Measurements from ENCODE around the gene TM9SF4. TPM values are rescaled to one million over a fixed set of nuclear protein-coding genes. Genes with fewer than 3 reads are reported as not detected.

Gene TM9SF4
- total RNA-seq, 4 donors from 2014 or later = 19.9 to 34.4 (median 25.2) TPM

DNA sequence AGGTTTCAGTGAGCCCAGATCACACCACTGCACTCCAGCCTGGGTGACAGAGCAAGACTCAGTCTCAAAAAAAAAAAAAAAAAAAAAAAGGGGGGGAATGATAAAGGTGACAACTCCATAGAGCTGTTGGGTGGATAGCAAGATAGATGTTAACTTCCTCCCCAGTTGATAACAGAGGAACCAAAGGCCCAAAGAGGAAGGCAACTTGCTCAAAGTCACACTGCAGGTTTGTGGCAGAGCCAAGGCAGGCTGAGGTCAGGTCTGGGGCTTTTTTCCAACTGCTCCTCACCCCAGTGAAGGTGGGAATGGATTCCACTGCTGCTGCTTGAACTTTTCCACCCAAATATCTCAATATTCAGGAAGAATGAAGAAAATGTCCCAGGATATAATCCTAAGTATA lies 30.7 kb upstream of the TM9SF4 start:
- Histone ChIP-seq H3K36me3 (no peaks in the 10 kb centered on the region), H3K27me3 (peaks cover 0 to 65% (median 1%) of the 10 kb centered on the region in 4 donors), H3K27ac (replicated peaks in 1 of 4) (no peak overlapping the region), H3K4me1 (no peaks in the 10 kb centered on the region), H3K9me3 (no peaks in the 10 kb centered on the region), H3K4me3 (no peak overlapping the region)
- no peak for DNase-seq (ENCODE audit: extremely low spot score)
- intact Hi-C loops (cut with DNase I) = no loop called here
- TF ChIP-seq, protein P1, sequence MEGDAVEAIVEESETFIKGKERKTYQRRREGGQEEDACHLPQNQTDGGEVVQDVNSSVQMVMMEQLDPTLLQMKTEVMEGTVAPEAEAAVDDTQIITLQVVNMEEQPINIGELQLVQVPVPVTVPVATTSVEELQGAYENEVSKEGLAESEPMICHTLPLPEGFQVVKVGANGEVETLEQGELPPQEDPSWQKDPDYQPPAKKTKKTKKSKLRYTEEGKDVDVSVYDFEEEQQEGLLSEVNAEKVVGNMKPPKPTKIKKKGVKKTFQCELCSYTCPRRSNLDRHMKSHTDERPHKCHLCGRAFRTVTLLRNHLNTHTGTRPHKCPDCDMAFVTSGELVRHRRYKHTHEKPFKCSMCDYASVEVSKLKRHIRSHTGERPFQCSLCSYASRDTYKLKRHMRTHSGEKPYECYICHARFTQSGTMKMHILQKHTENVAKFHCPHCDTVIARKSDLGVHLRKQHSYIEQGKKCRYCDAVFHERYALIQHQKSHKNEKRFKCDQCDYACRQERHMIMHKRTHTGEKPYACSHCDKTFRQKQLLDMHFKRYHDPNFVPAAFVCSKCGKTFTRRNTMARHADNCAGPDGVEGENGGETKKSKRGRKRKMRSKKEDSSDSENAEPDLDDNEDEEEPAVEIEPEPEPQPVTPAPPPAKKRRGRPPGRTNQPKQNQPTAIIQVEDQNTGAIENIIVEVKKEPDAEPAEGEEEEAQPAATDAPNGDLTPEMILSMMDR (IDR thresholded peaks at IDR 0.05) = no peak
- TF ChIP-seq POLR2A (IDR thresholded peaks at IDR 0.05; ENCODE audit: low read depth) = no peak
- no peak for TF ChIP-seq POLR2AphosphoS5 (IDR thresholded peaks at IDR 0.05)
- no peak for TF ChIP-seq EP300 (IDR thresholded peaks at IDR 0.05)

DNA sequence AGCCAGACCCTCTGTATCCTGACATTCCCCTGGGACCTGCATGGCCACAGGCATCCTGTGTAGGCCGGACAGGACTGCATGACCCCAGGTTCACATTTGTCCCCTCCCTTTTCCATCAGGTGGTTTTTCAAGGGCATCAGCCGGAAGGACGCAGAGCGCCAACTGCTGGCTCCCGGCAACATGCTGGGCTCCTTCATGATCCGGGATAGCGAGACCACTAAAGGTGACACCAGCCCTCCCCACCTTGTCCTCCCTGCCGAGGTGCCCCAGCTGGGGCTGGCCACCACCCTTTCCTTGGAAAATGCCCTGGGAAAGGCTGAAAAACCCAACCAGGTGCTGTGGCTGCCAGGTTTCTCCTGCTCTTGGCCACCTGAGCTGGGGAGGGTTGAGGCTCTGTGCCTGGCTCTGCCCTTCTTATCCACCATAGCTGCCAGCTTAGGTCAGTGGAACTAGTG lies 29.8 kb upstream of the TM9SF4 start:
- H3K4me1 ChIP-seq = no peaks in the 10 kb centered on the region
- no peaks in the 10 kb centered on the region for H3K36me3 ChIP-seq
- TF ChIP-seq POLR2AphosphoS5 (IDR thresholded peaks at IDR 0.05) = no peak
- TF ChIP-seq EP300 (IDR thresholded peaks at IDR 0.05) = no peak
- TF ChIP-seq, protein P1 (IDR thresholded peaks at IDR 0.05) = no peak
- TF ChIP-seq POLR2A (IDR thresholded peaks at IDR 0.05; ENCODE audit: low read depth) = no peak
- intact Hi-C loops (cut with DNase I) = no loop called here
- 77% methylated on average over 8 of the region's 8 CpGs for WGBS
- peaks cover 0 to 63% (median 1%) of the 10 kb centered on the region in 4 donors for H3K27me3 ChIP-seq
- H3K4me3 ChIP-seq = no peak overlapping the region
- DNase-seq (ENCODE audit: extremely low spot score) = no peak
- no peaks in the 10 kb centered on the region for H3K9me3 ChIP-seq
- no peak overlapping the region for H3K27ac ChIP-seq (replicated peaks in 1 of 4)

DNA sequence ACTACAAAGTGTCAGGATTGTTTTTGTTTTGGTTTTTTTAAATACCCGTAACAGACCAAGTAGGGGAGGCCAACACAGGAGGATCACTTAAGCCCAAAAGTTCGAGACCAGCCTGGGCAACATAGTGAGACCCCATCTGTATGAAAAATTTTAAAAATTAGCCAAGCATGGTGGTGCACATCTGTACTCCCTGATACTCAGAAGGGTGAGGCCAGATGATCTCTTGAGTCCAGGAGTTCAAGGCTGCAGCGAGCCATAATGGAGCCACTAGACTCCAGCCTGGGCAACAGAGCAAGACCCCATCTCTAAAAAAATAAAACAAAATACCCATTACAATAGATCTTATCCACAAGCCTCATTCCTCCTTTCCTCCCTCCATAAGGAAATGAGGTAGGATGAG lies 28.7 kb upstream of the TM9SF4 start:
- 61% methylated on average over 3 of the region's 3 CpGs for WGBS
- H3K9me3 ChIP-seq = no peaks in the 10 kb centered on the region
- H3K27me3 ChIP-seq = peaks cover 0 to 54% (median 1%) of the 10 kb centered on the region in 4 donors
- no peak for TF ChIP-seq EP300 (IDR thresholded peaks at IDR 0.05)
- TF ChIP-seq POLR2A (IDR thresholded peaks at IDR 0.05; ENCODE audit: low read depth) = no peak
- TF ChIP-seq, protein P1 (IDR thresholded peaks at IDR 0.05) = no peak
- no peak for TF ChIP-seq POLR2AphosphoS5 (IDR thresholded peaks at IDR 0.05)
- H3K27ac ChIP-seq (replicated peaks in 1 of 4) = no peak overlapping the region
- H3K36me3 ChIP-seq = no peaks in the 10 kb centered on the region
- intact Hi-C loops (cut with DNase I) = no loop called here
- H3K4me1 ChIP-seq = no peaks in the 10 kb centered on the region
- no peak overlapping the region for H3K4me3 ChIP-seq
- DNase-seq (ENCODE audit: extremely low spot score) = no peak

DNA sequence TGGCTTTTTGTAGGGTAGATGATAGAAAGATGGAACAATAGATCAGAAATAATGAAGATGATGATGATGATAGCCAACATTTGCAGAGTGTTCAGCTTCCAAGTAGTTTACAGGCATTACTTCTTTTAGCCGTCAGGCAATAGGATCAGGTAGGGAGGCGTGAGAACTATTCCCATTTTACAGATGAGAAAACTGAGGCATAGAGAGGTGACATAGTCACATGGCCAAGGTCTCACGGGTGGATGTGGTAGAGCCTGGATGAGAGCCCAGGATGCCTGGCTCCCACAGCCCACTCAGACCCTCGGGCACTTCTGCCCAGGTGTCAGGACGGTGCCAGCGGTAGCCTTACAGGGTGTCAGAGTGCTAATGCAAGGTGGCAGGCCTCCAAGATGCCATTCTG lies 26.0 kb upstream of the TM9SF4 start:
- no peak overlapping the region for H3K4me3 ChIP-seq
- 93% methylated on average over 3 of the region's 6 CpGs for WGBS
- TF ChIP-seq POLR2A (IDR thresholded peaks at IDR 0.05; ENCODE audit: low read depth) (no peak), EP300 (IDR thresholded peaks at IDR 0.05) (no peak), POLR2AphosphoS5 (IDR thresholded peaks at IDR 0.05) (no peak)
- TF ChIP-seq, protein P1 (IDR thresholded peaks at IDR 0.05) = no peak
- no peak overlapping the region for H3K27ac ChIP-seq (replicated peaks in 1 of 4)
- peaks cover 0 to 36% (median 1%) of the 10 kb centered on the region in 4 donors for H3K27me3 ChIP-seq
- H3K36me3 ChIP-seq = no peaks in the 10 kb centered on the region
- no peaks in the 10 kb centered on the region for H3K4me1 ChIP-seq
- no peak for DNase-seq (ENCODE audit: extremely low spot score)
- intact Hi-C loops (cut with DNase I) = no loop called here
- H3K9me3 ChIP-seq = no peaks in the 10 kb centered on the region

DNA sequence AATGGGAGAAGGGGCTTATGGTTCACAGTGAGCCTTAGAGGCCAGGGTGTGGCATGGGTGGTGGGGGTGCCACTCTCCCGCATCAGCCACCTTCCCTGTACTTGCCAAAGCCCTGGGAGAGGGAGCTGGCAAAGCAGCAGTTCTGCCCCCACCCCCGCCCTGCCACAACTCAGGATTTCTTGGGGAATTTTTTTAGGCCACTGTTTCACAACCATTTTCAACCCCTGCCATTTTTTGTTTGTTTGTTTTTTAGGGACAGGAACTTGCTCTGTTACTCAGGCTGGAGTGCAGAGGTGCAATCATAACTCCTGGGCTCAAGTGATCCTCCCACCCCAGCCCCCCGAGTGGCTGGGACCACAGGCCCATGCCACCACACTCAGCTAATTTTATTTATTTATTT lies 22.4 kb upstream of the TM9SF4 start:
- peaks cover 0 to 3% (median 0%) of the 10 kb centered on the region in 4 donors for H3K9me3 ChIP-seq
- WGBS = 82% methylated on average over 3 of the region's 3 CpGs
- H3K27ac ChIP-seq (replicated peaks in 1 of 4) = no peak overlapping the region
- peaks cover 0 to 19% (median 0%) of the 10 kb centered on the region in 4 donors for H3K27me3 ChIP-seq
- TF ChIP-seq POLR2AphosphoS5 (IDR thresholded peaks at IDR 0.05) = no peak
- TF ChIP-seq POLR2A (IDR thresholded peaks at IDR 0.05; ENCODE audit: low read depth) = no peak
- TF ChIP-seq, protein P1 (IDR thresholded peaks at IDR 0.05) = no peak
- no peak for TF ChIP-seq EP300 (IDR thresholded peaks at IDR 0.05)
- no peaks in the 10 kb centered on the region for H3K4me1 ChIP-seq
- intact Hi-C loops (cut with DNase I) = no loop called here
- no peak for DNase-seq (ENCODE audit: extremely low spot score)
- no peaks in the 10 kb centered on the region for H3K36me3 ChIP-seq
- no peak overlapping the region for H3K4me3 ChIP-seq

All from esophagus muscularis mucosa (tissue), 4 donors.